Measurements from ENCODE around the gene MFSD6L. TPM values are rescaled to one million over a fixed set of nuclear protein-coding genes. Genes with fewer than 3 reads are reported as not detected.

MFSD6L gene
- total RNA-seq, 1 donor from 2014 or later = not detected

DNA sequence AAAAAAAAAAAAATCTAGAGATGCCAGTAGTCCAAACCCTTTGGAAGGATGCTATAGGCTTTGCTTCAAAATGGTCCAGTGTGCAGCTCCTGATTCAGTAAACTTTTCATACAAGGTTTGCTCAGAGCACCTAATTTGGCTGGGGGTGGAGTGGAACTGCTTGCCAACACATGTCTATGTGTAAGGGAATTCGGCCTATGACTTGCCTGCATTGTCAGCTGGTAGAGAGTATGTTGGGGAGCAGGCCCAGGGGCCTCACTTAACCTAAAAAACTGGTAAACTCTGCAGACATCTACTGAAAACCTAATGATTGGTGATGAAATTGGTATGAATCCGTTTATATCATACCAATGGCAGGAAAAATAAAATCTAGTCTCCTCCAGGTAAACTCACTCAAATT, 1.5 kb upstream of the MFSD6L start:
- intact Hi-C loops (cut with DNase I) = no loop called here
- H3K9me3 ChIP-seq = no peaks in the 10 kb centered on the region
- H3K4me1 ChIP-seq = no peaks in the 10 kb centered on the region
- no peak overlapping the region for H3K4me3 ChIP-seq
- peaks cover 5% of the 10 kb centered on the region for H3K27me3 ChIP-seq
- no peaks in the 10 kb centered on the region for H3K36me3 ChIP-seq
- no peak for DNase-seq (ENCODE audit: low spot score in 2 of 2)
- no peak overlapping the region for H3K27ac ChIP-seq
- TF ChIP-seq, protein P1, sequence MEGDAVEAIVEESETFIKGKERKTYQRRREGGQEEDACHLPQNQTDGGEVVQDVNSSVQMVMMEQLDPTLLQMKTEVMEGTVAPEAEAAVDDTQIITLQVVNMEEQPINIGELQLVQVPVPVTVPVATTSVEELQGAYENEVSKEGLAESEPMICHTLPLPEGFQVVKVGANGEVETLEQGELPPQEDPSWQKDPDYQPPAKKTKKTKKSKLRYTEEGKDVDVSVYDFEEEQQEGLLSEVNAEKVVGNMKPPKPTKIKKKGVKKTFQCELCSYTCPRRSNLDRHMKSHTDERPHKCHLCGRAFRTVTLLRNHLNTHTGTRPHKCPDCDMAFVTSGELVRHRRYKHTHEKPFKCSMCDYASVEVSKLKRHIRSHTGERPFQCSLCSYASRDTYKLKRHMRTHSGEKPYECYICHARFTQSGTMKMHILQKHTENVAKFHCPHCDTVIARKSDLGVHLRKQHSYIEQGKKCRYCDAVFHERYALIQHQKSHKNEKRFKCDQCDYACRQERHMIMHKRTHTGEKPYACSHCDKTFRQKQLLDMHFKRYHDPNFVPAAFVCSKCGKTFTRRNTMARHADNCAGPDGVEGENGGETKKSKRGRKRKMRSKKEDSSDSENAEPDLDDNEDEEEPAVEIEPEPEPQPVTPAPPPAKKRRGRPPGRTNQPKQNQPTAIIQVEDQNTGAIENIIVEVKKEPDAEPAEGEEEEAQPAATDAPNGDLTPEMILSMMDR (IDR thresholded peaks at IDR 0.05) = no peak

DNA sequence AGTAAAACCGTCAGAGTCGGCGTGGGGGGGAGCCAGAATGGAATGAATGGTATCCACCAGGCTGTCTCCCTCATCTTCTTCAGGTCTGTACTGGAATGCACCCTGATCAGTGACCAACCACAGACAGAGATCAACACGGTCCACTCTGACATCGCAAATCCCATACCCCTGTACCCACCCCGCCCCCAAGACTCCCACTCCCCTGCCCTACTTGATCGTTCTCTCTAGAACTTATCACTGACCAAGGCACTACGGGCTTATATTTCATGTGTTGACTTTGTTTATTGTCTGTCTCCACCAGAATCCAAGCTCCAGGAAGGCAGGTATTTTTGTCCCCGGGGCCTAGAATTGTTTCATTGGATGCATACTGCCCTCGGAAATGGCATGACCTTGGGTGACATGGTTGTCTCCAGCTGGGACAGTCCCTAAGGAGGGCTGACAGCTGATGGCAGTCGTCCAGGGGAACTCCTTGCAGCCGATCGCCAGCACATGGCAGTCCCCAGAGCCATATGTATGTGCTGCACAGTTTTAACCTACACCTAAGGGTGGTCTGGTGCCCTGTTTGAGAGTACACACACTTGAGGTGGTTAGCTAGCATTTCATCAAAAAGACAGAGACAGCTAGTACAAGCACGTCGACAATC, 526 bp upstream of the MFSD6L start:
- Histone ChIP-seq H3K27ac (no peak overlapping the region), H3K4me3 (no peak overlapping the region), H3K36me3 (no peaks in the 10 kb centered on the region), H3K27me3 (peaks cover 5% of the 10 kb centered on the region), H3K4me1 (no peaks in the 10 kb centered on the region), H3K9me3 (no peaks in the 10 kb centered on the region)
- TF ChIP-seq, protein P1 (IDR thresholded peaks at IDR 0.05) = no peak
- intact Hi-C loops (cut with DNase I) = no loop called here
- no peak for DNase-seq (ENCODE audit: low spot score in 2 of 2)

DNA sequence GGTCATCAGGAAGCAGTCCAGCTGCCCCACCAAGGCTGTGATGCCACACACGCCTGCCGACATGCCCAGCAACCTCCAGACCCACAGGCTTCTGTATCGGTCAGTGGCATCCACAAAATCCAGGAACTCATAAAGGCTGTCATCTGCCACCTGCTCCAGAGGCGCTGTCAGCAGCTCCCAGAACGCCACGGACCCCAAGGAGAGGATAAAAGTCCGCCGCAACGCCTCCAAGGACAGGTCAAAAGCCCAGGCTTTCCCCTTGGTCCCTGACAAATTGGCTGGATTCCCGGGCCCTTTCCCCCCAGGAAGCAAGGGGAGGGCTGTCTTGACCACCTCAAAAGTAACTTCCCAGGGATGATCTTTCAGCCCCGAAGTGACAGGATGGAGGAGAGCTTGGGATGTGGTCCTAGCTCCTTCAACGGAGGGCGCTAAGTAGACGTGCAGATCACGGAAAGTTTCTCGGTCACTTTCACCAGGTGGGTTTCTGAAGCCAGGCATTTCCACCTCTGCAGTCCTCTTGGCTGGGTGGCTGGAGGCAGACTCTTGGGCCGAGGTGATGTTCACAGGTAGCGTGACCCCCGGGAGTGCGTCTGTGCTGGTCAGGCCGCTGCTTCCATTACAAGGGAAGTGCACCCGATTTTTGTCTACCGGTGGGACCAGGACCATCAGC, 854 bp downstream of the MFSD6L start:
- no peak for DNase-seq (ENCODE audit: low spot score in 2 of 2)

DNA sequence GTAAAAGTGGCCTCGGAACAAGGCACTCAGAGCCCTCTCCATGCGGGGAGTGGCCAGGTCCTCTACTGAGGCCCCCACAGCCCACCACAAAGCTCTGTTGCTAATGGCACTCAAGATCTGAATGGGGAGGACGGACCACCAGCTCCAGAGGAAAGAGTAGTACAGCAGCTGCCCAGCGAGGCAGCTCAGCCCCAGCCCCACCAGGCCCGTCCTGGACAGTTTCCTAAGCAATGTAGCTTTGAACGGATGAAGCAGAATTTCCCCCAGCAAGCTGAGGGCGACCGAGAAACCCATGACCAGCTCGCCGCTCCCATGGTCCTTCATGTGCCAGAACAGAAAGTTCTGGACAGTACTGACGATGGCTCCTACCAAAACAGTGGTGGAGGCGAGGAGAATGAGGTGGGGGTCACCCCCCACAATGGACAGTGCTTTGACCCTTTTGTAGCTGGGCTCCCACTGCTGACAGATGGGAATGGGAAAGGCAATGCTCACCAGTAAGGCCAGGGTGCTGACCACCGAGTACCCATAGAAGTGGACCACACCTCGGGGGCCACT, 1.5 kb downstream of the MFSD6L start:
- Histone ChIP-seq H3K27ac (no peak overlapping the region), H3K27me3 (peaks cover 5% of the 10 kb centered on the region), H3K4me1 (no peaks in the 10 kb centered on the region), H3K4me3 (no peak overlapping the region), H3K36me3 (no peaks in the 10 kb centered on the region), H3K9me3 (no peaks in the 10 kb centered on the region)
- DNase-seq (ENCODE audit: low spot score in 2 of 2) = no peak
- TF ChIP-seq, protein P1 (IDR thresholded peaks at IDR 0.05) = no peak
- intact Hi-C loops (cut with DNase I) = no loop called here

More for the DNA sequence above, 854 bp downstream of the MFSD6L start:
- no peaks in the 10 kb centered on the region for H3K4me1 ChIP-seq
- intact Hi-C loops (cut with DNase I) = no loop called here
- H3K9me3 ChIP-seq = no peaks in the 10 kb centered on the region
- no peaks in the 10 kb centered on the region for H3K36me3 ChIP-seq
- H3K27ac ChIP-seq = no peak overlapping the region
- H3K27me3 ChIP-seq = peaks cover 5% of the 10 kb centered on the region
- TF ChIP-seq, protein P1 (IDR thresholded peaks at IDR 0.05) = no peak
- no peak overlapping the region for H3K4me3 ChIP-seq

DNA sequence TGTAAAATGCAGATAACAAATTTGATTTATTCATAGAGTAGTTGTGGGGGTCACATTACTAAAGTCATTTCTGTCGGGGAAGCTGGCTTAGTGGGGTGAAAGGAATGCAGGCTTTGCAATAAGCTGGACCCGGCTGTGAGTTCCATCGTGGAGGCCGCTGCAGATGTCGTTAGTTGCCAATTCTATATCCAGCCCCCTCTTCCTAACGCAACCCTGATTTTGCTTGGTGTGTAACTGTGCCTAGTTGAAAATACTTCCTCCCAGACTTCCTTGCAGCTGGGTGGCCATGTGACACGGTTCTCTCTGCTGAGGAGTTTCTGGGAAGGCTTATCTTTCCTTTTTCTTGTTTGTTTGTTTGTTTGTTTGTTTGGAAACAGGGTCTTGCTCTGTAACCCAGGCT, 4.5 kb downstream of the MFSD6L start:
- Histone ChIP-seq H3K4me3 (no peak overlapping the region), H3K27me3 (peaks cover 5% of the 10 kb centered on the region), H3K27ac (no peak overlapping the region), H3K36me3 (no peaks in the 10 kb centered on the region), H3K9me3 (peaks cover 3 to 8% of the 10 kb centered on the region in 2 donors), H3K4me1 (no peaks in the 10 kb centered on the region)
- intact Hi-C loops (cut with DNase I) = no loop called here
- no peak for DNase-seq (ENCODE audit: low spot score in 2 of 2)
- TF ChIP-seq, protein P1 (IDR thresholded peaks at IDR 0.05) = no peak
